ENCODE measurements around the gene PSEN1.

PSEN1 gene

DNA sequence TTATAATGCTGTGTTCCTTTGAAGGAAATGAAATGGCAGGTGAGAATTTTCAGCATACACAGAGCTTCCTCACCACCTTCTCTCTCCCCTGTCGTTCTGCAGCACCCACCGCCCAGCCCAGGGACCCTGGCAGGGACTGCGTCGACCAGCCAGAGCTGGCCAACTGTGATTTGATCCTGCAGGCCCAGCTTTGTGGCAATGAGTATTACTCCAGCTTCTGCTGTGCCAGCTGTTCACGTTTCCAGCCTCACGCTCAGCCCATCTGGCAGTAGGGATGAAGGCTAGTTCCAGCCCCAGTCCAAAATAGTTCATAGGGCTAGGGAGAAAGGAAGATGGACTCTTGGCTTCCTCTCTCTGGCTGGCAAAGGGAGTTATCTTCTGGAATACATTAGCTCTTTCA is 136.1 kb downstream of the PSEN1 start:
- H3K9me3 ChIP-seq (ENCODE audit: control insufficient read depth, insufficient read depth, low read length) = no peaks in the 10 kb centered on the region
- peaks cover 43% of the 10 kb centered on the region for H3K4me1 ChIP-seq (ENCODE audit: control insufficient read depth, low read length)
- peaks cover 35% of the 10 kb centered on the region for H3K36me3 ChIP-seq (ENCODE audit: control insufficient read depth, low read length)
- no peak overlapping the region for H3K4me3 ChIP-seq (ENCODE audit: low read length)
- no peaks in the 10 kb centered on the region for H4K20me1 ChIP-seq (ENCODE audit: control insufficient read depth, insufficient read depth, low read depth, low read length)
- no peaks in the 10 kb centered on the region for H3K9me2 ChIP-seq (replicated peaks; ENCODE audit: control insufficient read depth, low read length)
- no peak for TF ChIP-seq EZH2phosphoT487 (IDR thresholded peaks at IDR 0.05; ENCODE audit: borderline replicate concordance, low read length)
- TF ChIP-seq, protein P1, sequence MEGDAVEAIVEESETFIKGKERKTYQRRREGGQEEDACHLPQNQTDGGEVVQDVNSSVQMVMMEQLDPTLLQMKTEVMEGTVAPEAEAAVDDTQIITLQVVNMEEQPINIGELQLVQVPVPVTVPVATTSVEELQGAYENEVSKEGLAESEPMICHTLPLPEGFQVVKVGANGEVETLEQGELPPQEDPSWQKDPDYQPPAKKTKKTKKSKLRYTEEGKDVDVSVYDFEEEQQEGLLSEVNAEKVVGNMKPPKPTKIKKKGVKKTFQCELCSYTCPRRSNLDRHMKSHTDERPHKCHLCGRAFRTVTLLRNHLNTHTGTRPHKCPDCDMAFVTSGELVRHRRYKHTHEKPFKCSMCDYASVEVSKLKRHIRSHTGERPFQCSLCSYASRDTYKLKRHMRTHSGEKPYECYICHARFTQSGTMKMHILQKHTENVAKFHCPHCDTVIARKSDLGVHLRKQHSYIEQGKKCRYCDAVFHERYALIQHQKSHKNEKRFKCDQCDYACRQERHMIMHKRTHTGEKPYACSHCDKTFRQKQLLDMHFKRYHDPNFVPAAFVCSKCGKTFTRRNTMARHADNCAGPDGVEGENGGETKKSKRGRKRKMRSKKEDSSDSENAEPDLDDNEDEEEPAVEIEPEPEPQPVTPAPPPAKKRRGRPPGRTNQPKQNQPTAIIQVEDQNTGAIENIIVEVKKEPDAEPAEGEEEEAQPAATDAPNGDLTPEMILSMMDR (IDR thresholded peaks at IDR 0.05; ENCODE audit: low read depth, low read length, poor library complexity, severe bottlenecking) = no peak
- H3K27ac ChIP-seq (ENCODE audit: low read depth, low read length) = no peak overlapping the region
- 0 out of 2 replicates have a peak, but pooled peaks cover 11% of the 10 kb centered on the region for H3F3A ChIP-seq (ENCODE audit: control insufficient read depth, insufficient read depth)
- H3K27me3 ChIP-seq (ENCODE audit: control insufficient read depth, low read length) = no peaks in the 10 kb centered on the region
- H3K79me2 ChIP-seq (ENCODE audit: control insufficient read depth, low read length) = no peaks in the 10 kb centered on the region
- H3K4me2 ChIP-seq (ENCODE audit: low read length) = no peak overlapping the region
